Activated T-cell treated with anti-CD3 and anti-CD28 coated beads, Interleukin-2, amount 50 U/mL, for 1 hour (primary cell): Measurements from ENCODE around the gene RDM1.

ENCODE experiments used
- DNase-seq: peaks from one replicate; pipeline ENCODE4 v3.0.0-alpha.2; 2020

The RDM1 gene

GRCh38 chr17:35931794-35932425, 1.3 kb upstream of the RDM1 start:
- no peak for DNase-seq

- no peak for DNase-seq
Measured at GRCh38 chr17:35927714-35928113, 2.9 kb downstream of the RDM1 start.

GRCh38 chr17:35923609-35924114, 6.9 kb downstream of the RDM1 start:
- no peak for DNase-seq

GRCh38 chr17:35920229-35920628, 10.3 kb downstream of the RDM1 start:
- no peak for DNase-seq

GRCh38 chr17:35918665-35919064, 11.9 kb downstream of the RDM1 start:
- no peak for DNase-seq

GRCh38 chr17:35917519-35918213, 12.9 kb downstream of the RDM1 start:
- no peak for DNase-seq

- no peak for DNase-seq
Measured at GRCh38 chr17:35915153-35915964, 15.2 kb downstream of the RDM1 start.

GRCh38 chr17:35914354-35914753, 16.2 kb downstream of the RDM1 start:
- DNase-seq: no peak

- DNase-seq: no peak
Measured at GRCh38 chr17:35913609-35914008, 17.0 kb downstream of the RDM1 start.

GRCh38 chr17:35912942-35913341, 17.6 kb downstream of the RDM1 start:
- no peak for DNase-seq

- no peak for DNase-seq
Measured at GRCh38 chr17:35912339-35912912, 18.1 kb downstream of the RDM1 start.

GRCh38 chr17:35909408-35909807, 21.2 kb downstream of the RDM1 start:
- no peak for DNase-seq

- no peak for DNase-seq
Measured at GRCh38 chr17:35907691-35908090, 22.9 kb downstream of the RDM1 start.

- no peak for DNase-seq
Measured at GRCh38 chr17:35906926-35907637, 23.5 kb downstream of the RDM1 start.

GRCh38 chr17:35906191-35906925, 24.2 kb downstream of the RDM1 start:
- DNase-seq: no peak

GRCh38 chr17:35903451-35903850, 27.1 kb downstream of the RDM1 start:
- DNase-seq: no peak

GRCh38 chr17:35901631-35902175, 28.9 kb downstream of the RDM1 start:
- DNase-seq: no peak

- no peak for DNase-seq
Measured at GRCh38 chr17:35900708-35901480, 29.7 kb downstream of the RDM1 start.

GRCh38 chr17:35900280-35900679, 30.3 kb downstream of the RDM1 start:
- no peak for DNase-seq

- no peak for DNase-seq
Measured at GRCh38 chr17:35898283-35899070, 32.1 kb downstream of the RDM1 start.
